ENCODE data around the gene EIF5.

GRCh38 chr14:103367995-103368394 is 34.0 kb downstream of the EIF5 start:
- TF ChIP-seq, protein P1, sequence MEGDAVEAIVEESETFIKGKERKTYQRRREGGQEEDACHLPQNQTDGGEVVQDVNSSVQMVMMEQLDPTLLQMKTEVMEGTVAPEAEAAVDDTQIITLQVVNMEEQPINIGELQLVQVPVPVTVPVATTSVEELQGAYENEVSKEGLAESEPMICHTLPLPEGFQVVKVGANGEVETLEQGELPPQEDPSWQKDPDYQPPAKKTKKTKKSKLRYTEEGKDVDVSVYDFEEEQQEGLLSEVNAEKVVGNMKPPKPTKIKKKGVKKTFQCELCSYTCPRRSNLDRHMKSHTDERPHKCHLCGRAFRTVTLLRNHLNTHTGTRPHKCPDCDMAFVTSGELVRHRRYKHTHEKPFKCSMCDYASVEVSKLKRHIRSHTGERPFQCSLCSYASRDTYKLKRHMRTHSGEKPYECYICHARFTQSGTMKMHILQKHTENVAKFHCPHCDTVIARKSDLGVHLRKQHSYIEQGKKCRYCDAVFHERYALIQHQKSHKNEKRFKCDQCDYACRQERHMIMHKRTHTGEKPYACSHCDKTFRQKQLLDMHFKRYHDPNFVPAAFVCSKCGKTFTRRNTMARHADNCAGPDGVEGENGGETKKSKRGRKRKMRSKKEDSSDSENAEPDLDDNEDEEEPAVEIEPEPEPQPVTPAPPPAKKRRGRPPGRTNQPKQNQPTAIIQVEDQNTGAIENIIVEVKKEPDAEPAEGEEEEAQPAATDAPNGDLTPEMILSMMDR (IDR thresholded peaks at IDR 0.05; ENCODE audit: insufficient read depth, low read depth, low read length) = no peak
- no peak for TF ChIP-seq EZH2 (IDR thresholded peaks at IDR 0.05; ENCODE audit: insufficient read depth, low read length)

Measured in astrocyte (in vitro differentiated cells and primary cell).